ENCODE measurements around the gene SUFU.
A peak's percentile ranks its signal among the peaks of the same experiment; 100 is the strongest.

- TF ChIP-seq CTCF (IDR thresholded peaks at IDR 0.05; ENCODE audit: insufficient read depth, low read length, poor library complexity, severe bottlenecking) (peak; percentile 61), EZH2phosphoT487 (conservative IDR thresholded peaks at IDR 0.05; ENCODE audit: low read length) (no peak)
Measured at GRCh38 chr10:102644646-102645387, 141.0 kb downstream of the SUFU start.

All from SU-DHL-6 (cell line).